Left renal cortex interstitium (tissue), 4 donors: ENCODE measurements around the gene KANK3. TPM values are rescaled to one million over a fixed set of nuclear protein-coding genes. Genes with fewer than 3 reads are reported as not detected.

ENCODE experiments used
- polyA plus RNA-seq, 4 donors: library from polyadenylated mRNA; unstranded; fragments of 120-200 nt; gene quantifications; one replicate each; pipeline ENCODE4 v1.2.1, GENCODE V29; 2013; ENCODE audit not compliant: insufficient read length in 4 of 4

Gene KANK3
- polyA plus RNA-seq, 4 donors, result 8.1 to 16.2 (median 14.4) TPM

Other genes with a start within 250 kb of the KANK3 start
- gene FBN3, start 193.7 kb downstream of the KANK3 start, polyA plus RNA-seq, result 10 to 100 TPM; 28.0 to 50.5 (median 34.4) TPM
- gene CERS4, start 133.9 kb downstream of the KANK3 start, polyA plus RNA-seq, result 10 to 100 TPM; 33.5 to 53.5 (median 49.1) TPM
- 10 to 100 TPM; 30.0 to 47.7 (median 39.6) TPM for gene CD320, start 34.9 kb downstream of the KANK3 start, polyA plus RNA-seq
- 10 to 100 TPM; 43.4 to 69.9 (median 54.2) TPM for gene NDUFA7, start 21.9 kb downstream of the KANK3 start, polyA plus RNA-seq
- gene RPS28, start 21.8 kb downstream of the KANK3 start, polyA plus RNA-seq, result 100 to 1,000 TPM; 436 to 644 (median 479) TPM
- 1 to 10 TPM; 1.9 to 4.9 (median 3.1) TPM for gene ANGPTL4, start 20.9 kb upstream of the KANK3 start, polyA plus RNA-seq
- gene RAB11B, start 47.1 kb upstream of the KANK3 start, polyA plus RNA-seq, result 100 to 1,000 TPM; 121 to 180 (median 168) TPM
- 10 to 100 TPM; 11.4 to 20.8 (median 15.7) TPM for gene MARCHF2, start 70.0 kb upstream of the KANK3 start, polyA plus RNA-seq
- 100 to 1,000 TPM; 354 to 431 (median 393) TPM for gene HNRNPM, start 101.7 kb upstream of the KANK3 start, polyA plus RNA-seq
- gene PRAM1, start 159.4 kb upstream of the KANK3 start, polyA plus RNA-seq, result 1 to 10 TPM in 3 of 4 donors, under 1 TPM in 1; 0.70 to 3.0 (median 1.9) TPM
- gene ZNF414, start 170.9 kb upstream of the KANK3 start, polyA plus RNA-seq, result 10 to 100 TPM; 16.9 to 35.9 (median 25.8) TPM
- 10 to 100 TPM in 2 of 4 donors, 1 to 10 TPM in 2; 4.3 to 13.3 (median 8.7) TPM for gene MYO1F, start 234.2 kb upstream of the KANK3 start, polyA plus RNA-seq